Measurements from ENCODE around the gene RPS5.
A peak's percentile ranks its signal among the peaks of the same experiment; 100 is the strongest.
"Not testable (repeated sequence)": the region's sequence is repeated elsewhere in the genome, so short reads cannot be mapped to it uniquely, and the experiment has no call there.

The RPS5 gene

GRCh38 chr19:58406818-58407657, 20.0 kb downstream of the RPS5 start:
- DNase-seq (ENCODE audit: low read depth) = no peak

GRCh38 chr19:58407658-58408151, 20.6 kb downstream of the RPS5 start:
- DNase-seq (ENCODE audit: low read depth) = no peak

GRCh38 chr19:58408152-58409009, 21.3 kb downstream of the RPS5 start, which contains the start of gene ZNF584:
Gene ZNF584 (plus strand): TSS chr19:58408649. CDS start chr19:58409148, 499 bp downstream.
- peak; percentile 76 for DNase-seq (ENCODE audit: low read depth)

GRCh38 chr19:58409010-58409790, 22.1 kb downstream of the RPS5 start:
- no peak for DNase-seq (ENCODE audit: low read depth)

GRCh38 chr19:58416604-58417003, 29.5 kb downstream of the RPS5 start:
- no peak for DNase-seq (ENCODE audit: low read depth)

- DNase-seq (ENCODE audit: low read depth) = no peak
These were observed 30.0 kb downstream of the RPS5 start for GRCh38 chr19:58417071-58417470.

- no peak for DNase-seq (ENCODE audit: low read depth)
These were observed 41.5 kb downstream of the RPS5 start for GRCh38 chr19:58428617-58429016.

- no peak for DNase-seq (ENCODE audit: low read depth)
These were observed 42.7 kb downstream of the RPS5 start for GRCh38 chr19:58429745-58430144.

GRCh38 chr19:58434217-58434616, 47.1 kb downstream of the RPS5 start:
- no peak for DNase-seq (ENCODE audit: low read depth)

- peak; percentile 79 for DNase-seq (ENCODE audit: low read depth)
These were observed 52.8 kb downstream of the RPS5 start, which contains the start of gene ZNF132 for GRCh38 chr19:58439576-58440554. Gene ZNF132 (minus strand): TSS chr19:58440153. CDS start chr19:58439821, 332 bp downstream.

- DNase-seq (ENCODE audit: low read depth) = no peak
These were observed 53.5 kb downstream of the RPS5 start for GRCh38 chr19:58440556-58440955.

GRCh38 chr19:58442986-58443385, 55.9 kb downstream of the RPS5 start:
- not testable (repeated sequence) for DNase-seq (ENCODE audit: low read depth)

Measured in HS-5 (cell line).